IMR-90 (cell line): ENCODE data around the gene MAGI2. TPM values are rescaled to one million over a fixed set of nuclear protein-coding genes. Genes with fewer than 3 reads are reported as not detected.

Experiments used
- ATAC-seq: fragments of 200-7000 bp; cut with Tn5 transposase; 2 replicates; pipeline ENCODE4 v1.9.1; 2020; ENCODE audit warnings: low read depth, mild to moderate bottlenecking, moderate library complexity
- BruUV-seq: library from RNA; stranded (reverse); fragments of 400-500 nt; replicated peaks from 2 replicates; lab custom pipeline; 2021; lab: Mats Ljungman, UMichigan
- CTCF ChIA-PET: fragments of 300-600 bp; formaldehyde crosslinking; extraction: SDS; loops from one replicate; lab custom pipeline; 2021; ENCODE audit warnings: antibody characterized with exemption; lab: Yijun Ruan, JAX
- POLR2A ChIA-PET: fragments of 300-600 bp; sonication (Branson Sonifier 250); formaldehyde crosslinking; loops from one replicate; lab custom pipeline; 2022; ENCODE audit warnings: antibody characterized with exemption; ENCODE audit not compliant: unreplicated experiment; lab: Charles Lee
- DNase-seq: peaks from one replicate; pipeline ENCODE4 v3.0.0; 2013
- H2AFZ ChIP-seq: replicated peaks from 2 replicates; pipeline ENCODE3; 2013; ENCODE audit warnings: low read length, mild to moderate bottlenecking; ENCODE audit not compliant: poor library complexity
- H2AK5ac ChIP-seq: 2 replicates; pipeline ENCODE4 v1.6.1; 2013; ENCODE audit warnings: low read depth, low read length, inconsistent platforms
- H2AK9ac ChIP-seq: replicated peaks from 2 replicates; pipeline ENCODE3; 2013; ENCODE audit warnings: mild to moderate bottlenecking, low read depth, low read length, moderate library complexity; ENCODE audit not compliant: poor library complexity
- H2BK120ac ChIP-seq: 2 replicates; pipeline ENCODE4 v1.6.1; 2013; ENCODE audit warnings: low read depth, low read length, inconsistent platforms
- H2BK15ac ChIP-seq: 3 replicates; pipeline ENCODE4 v1.6.1; 2013; ENCODE audit warnings: low read depth, low read length, inconsistent platforms
- H2BK20ac ChIP-seq: 2 replicates; pipeline ENCODE4 v1.6.1; 2013; ENCODE audit warnings: low read depth, mild to moderate bottlenecking, inconsistent platforms, low read length, moderate library complexity
- H2BK5ac ChIP-seq: 2 replicates; pipeline ENCODE4 v1.6.1; 2013; ENCODE audit warnings: mild to moderate bottlenecking, low read depth, low read length, inconsistent platforms; ENCODE audit not compliant: poor library complexity, severe bottlenecking
- H3K14ac ChIP-seq: replicated peaks from 2 replicates; pipeline ENCODE4 v1.6.1; 2013; ENCODE audit warnings: low read depth, low read length, inconsistent platforms
- H3K18ac ChIP-seq: 2 replicates; pipeline ENCODE4 v1.6.1; 2013; ENCODE audit warnings: low read depth, low read length, control low read depth
- H3K23ac ChIP-seq: 2 replicates; pipeline ENCODE4 v1.6.1; 2013; ENCODE audit warnings: low read depth, low read length, inconsistent platforms
- H3K27ac ChIP-seq: 2 replicates; pipeline ENCODE4 v1.5.1; 2013; ENCODE audit warnings: mild to moderate bottlenecking, control low read depth, low read length; ENCODE audit not compliant: insufficient read depth
- H3K27me3 ChIP-seq: 2 replicates; pipeline ENCODE4 v1.6.1; 2013; ENCODE audit warnings: low read length; ENCODE audit not compliant: control insufficient read depth, insufficient read depth
- H3K36me3 ChIP-seq: 2 replicates; pipeline ENCODE4 v1.6.1; 2013; ENCODE audit warnings: low read length, mixed read lengths; ENCODE audit not compliant: control insufficient read depth, insufficient read depth
- H3K4ac ChIP-seq: 2 replicates; pipeline ENCODE4 v1.6.1; 2013; ENCODE audit warnings: low read depth, low read length, inconsistent platforms
- H3K4me1 ChIP-seq: 2 replicates; pipeline ENCODE4 v1.6.1; 2013; ENCODE audit warnings: low read length, mixed read lengths; ENCODE audit not compliant: control insufficient read depth, insufficient read depth
- H3K4me2 ChIP-seq: 2 replicates; pipeline ENCODE4 v1.6.1; 2013; ENCODE audit warnings: low read depth, mild to moderate bottlenecking, control low read depth, low read length, moderate library complexity
- H3K4me3 ChIP-seq: 2 replicates; pipeline ENCODE4 v1.5.1; 2013; ENCODE audit warnings: low read depth, mild to moderate bottlenecking, control low read depth, low read length, moderate library complexity; ENCODE audit not compliant: insufficient read depth
- H3K56ac ChIP-seq: 2 replicates; pipeline ENCODE4 v1.6.1; 2013; ENCODE audit warnings: low read length, inconsistent platforms; ENCODE audit not compliant: insufficient read depth; ENCODE audit errors: extremely low read depth
- H3K79me1 ChIP-seq, 2 experiments: 2 replicates each; pipeline ENCODE4 v1.6.1; 2013; ENCODE audit warnings: low read length in 2 of 2, inconsistent platforms in 1 of 2, low read depth in 1 of 2
- H3K9ac ChIP-seq: 2 replicates; pipeline ENCODE4 v1.6.1; 2013; ENCODE audit warnings: low read depth, low read length, control low read depth
- H3K9me1 ChIP-seq: 2 replicates; pipeline ENCODE4 v1.6.1; 2013; ENCODE audit warnings: low read length, inconsistent platforms; ENCODE audit not compliant: insufficient read depth
- H3K9me3 ChIP-seq: 2 replicates; pipeline ENCODE4 v1.6.1; 2013; ENCODE audit warnings: low read length; ENCODE audit not compliant: control insufficient read depth, insufficient read depth
- H4K20me1 ChIP-seq: 2 replicates; pipeline ENCODE4 v1.6.1; 2013; ENCODE audit warnings: low read length, inconsistent platforms; ENCODE audit not compliant: insufficient read depth
- H4K5ac ChIP-seq: 2 replicates; pipeline ENCODE4 v1.6.1; 2013; ENCODE audit warnings: mild to moderate bottlenecking, low read depth, low read length, control low read depth
- H4K8ac ChIP-seq, 2 experiments: 2 replicates each; pipeline ENCODE4 v1.6.1; 2013; ENCODE audit warnings: low read depth in 2 of 2, low read length in 2 of 2, control low read depth in 1 of 2, inconsistent platforms in 1 of 2
- H4K91ac ChIP-seq: 2 replicates; pipeline ENCODE4 v1.6.1; 2013; ENCODE audit warnings: low read depth, low read length, inconsistent platforms; ENCODE audit not compliant: insufficient read depth
- CHD1 ChIP-seq: IDR thresholded peaks from 2 replicates; pipeline ENCODE4 v1.6.1; 2012; ENCODE audit warnings: low read depth, low read length, improper control_type of control experiment
- FOS ChIP-seq: fragments of 150-350 bp; IDR thresholded peaks from 2 replicates; pipeline ENCODE4 v1.6.1; 2016; ENCODE audit warnings: low read depth, low read length
- MAFK ChIP-seq: IDR thresholded peaks from 2 replicates; pipeline ENCODE4 v1.6.1; 2012; ENCODE audit warnings: low read depth, low read length, improper control_type of control experiment
- MAZ ChIP-seq: IDR thresholded peaks from 2 replicates; pipeline ENCODE4 v1.6.1; 2012; ENCODE audit warnings: low read depth, mild to moderate bottlenecking, low read length, improper control_type of control experiment, moderate library complexity, borderline replicate concordance
- MXI1 ChIP-seq: IDR thresholded peaks from 2 replicates; pipeline ENCODE4 v1.6.1; 2012; ENCODE audit warnings: low read depth, mild to moderate bottlenecking, low read length, moderate library complexity, borderline replicate concordance
- NFE2L2 ChIP-seq: fragments of 150-350 bp; IDR thresholded peaks from 2 replicates; pipeline ENCODE4 v1.6.1; 2016; ENCODE audit warnings: low read depth, mild to moderate bottlenecking, low read length
- RAD21 ChIP-seq: IDR thresholded peaks from 2 replicates; pipeline ENCODE4 v1.6.1; 2012; ENCODE audit warnings: low read length, improper control_type of control experiment
- RFX5 ChIP-seq: IDR thresholded peaks from 2 replicates; pipeline ENCODE4 v1.8.0; 2012; ENCODE audit warnings: low read depth, mild to moderate bottlenecking, low read length, moderate library complexity
- dilution Hi-C: fragments of 300-500 bp; cut with HindIII; formaldehyde crosslinking; loops from one replicate; pipeline ENCODE4 v1.14.3; 2018; ENCODE audit warnings: low sequenced_read_pairs; ENCODE audit not compliant: unreplicated experiment
- in situ Hi-C: fragments of 300-500 bp; cut with MboI; formaldehyde crosslinking; loops from 3 replicates; pipeline ENCODE4 v1.14.3; 2019; ENCODE audit warnings: low sequenced_read_pairs, inconsistent platforms, mixed read lengths
- intact Hi-C: fragments of 100-400 bp; cut with micrococcal nuclease; formaldehyde crosslinking; loops from 2 replicates; pipeline ENCODE4 v1.10.0; 2022
- polyA plus RNA-seq, 3 experiments: library from polyadenylated mRNA; depleted of rRNA; stranded (reverse); fragments of >200 nt; gene quantifications; 2 replicates each; pipeline ENCODE4 v1.2.3, GENCODE V29; 2012; ENCODE audit warnings: low replicate concordance in 1 of 3
- total RNA-seq: library from RNA; depleted of rRNA; stranded (reverse); fragments of >200 nt; gene quantifications from 2 replicates; pipeline ENCODE4 v1.2.3, GENCODE V29; 2012
- TF ChIP-seq, protein P1 (sequence below): fragments of 150-350 bp; IDR thresholded peaks from 2 replicates; pipeline ENCODE4 v1.6.1; 2017; ENCODE audit warnings: mild to moderate bottlenecking, antibody characterized with exemption, low read length, low read depth
- TF ChIP-seq, protein P2 (sequence below): fragments of 150-350 bp; IDR thresholded peaks from 2 replicates; pipeline ENCODE4 v1.6.1; 2016; ENCODE audit warnings: low read depth, mild to moderate bottlenecking, low read length, moderate library complexity, borderline replicate concordance

The MAGI2 gene
- total and polyA plus RNA-seq, 2 of the 4 experiments (the other 2 are of a cell fraction), result 2.5 to 17.9 TPM

DNA sequence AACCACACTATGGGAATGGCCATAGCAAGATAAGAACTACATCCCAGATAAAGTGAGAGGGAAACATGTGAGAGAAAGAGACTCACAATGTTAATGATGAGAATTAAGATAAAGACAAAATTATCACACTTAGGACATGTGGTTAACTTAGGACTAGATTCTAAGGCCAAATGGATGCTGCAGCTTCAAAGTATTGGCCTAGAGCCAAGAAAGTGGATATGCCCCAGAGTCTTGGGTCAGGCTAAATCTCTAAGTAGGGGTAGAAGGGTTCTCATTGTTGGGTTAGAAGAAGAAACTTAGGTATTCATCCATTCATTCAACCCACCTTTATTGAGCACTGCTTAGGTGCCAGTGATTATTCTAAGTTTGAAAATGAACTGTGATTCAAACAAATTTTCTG, 836.9 kb downstream of the MAGI2 start:
- no peaks in the 10 kb centered on the region for H3K79me1 ChIP-seq
- no TSS peak for BruUV-seq
- H3K4ac ChIP-seq, result no peak overlapping the region

More for the DNA sequence above, 836.9 kb downstream of the MAGI2 start:
- ChIA-PET CTCF (interaction anchor here (0.6 kb wide), 1 partner anchor 10 kb away, joined by 3 read pairs; no protein-coding TSS in a partner anchor), POLR2A (no interaction called here)
- Histone ChIP-seq H3K27ac (no peak overlapping the region), H2BK120ac (no peak overlapping the region), H3K9me3 (no peaks in the 10 kb centered on the region), H2AK9ac (no peak overlapping the region), H3K23ac (no peak overlapping the region), H2BK15ac (no peak overlapping the region), H2AK5ac (no peak overlapping the region), H3K27me3 (no peaks in the 10 kb centered on the region), H4K20me1 (no peaks in the 10 kb centered on the region), H4K91ac (no peak overlapping the region), H3K36me3 (no peaks in the 10 kb centered on the region), H2BK20ac (no peak overlapping the region), H3K56ac (no peak overlapping the region), H3K9me1 (no peaks in the 10 kb centered on the region; the same call in 1 of the 2 replicates), H3K14ac (no peak overlapping the region), H3K4me1 (no peaks in the 10 kb centered on the region), H3K4me2 (no peak overlapping the region), H3K18ac (no peak overlapping the region), H2BK5ac (no peak overlapping the region), H2AFZ (no peak overlapping the region), H3K9ac (no peak overlapping the region), H4K5ac (no peak overlapping the region), H4K8ac (no peak overlapping the region), H3K4me3 (no peak overlapping the region)
- intact Hi-C loops, result no loop called here
- no peak for DNase-seq
- TF ChIP-seq, protein P1, sequence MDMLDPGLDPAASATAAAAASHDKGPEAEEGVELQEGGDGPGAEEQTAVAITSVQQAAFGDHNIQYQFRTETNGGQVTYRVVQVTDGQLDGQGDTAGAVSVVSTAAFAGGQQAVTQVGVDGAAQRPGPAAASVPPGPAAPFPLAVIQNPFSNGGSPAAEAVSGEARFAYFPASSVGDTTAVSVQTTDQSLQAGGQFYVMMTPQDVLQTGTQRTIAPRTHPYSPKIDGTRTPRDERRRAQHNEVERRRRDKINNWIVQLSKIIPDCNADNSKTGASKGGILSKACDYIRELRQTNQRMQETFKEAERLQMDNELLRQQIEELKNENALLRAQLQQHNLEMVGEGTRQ, result no peak
- no peak for TF ChIP-seq NFE2L2
- TF ChIP-seq, protein P2, sequence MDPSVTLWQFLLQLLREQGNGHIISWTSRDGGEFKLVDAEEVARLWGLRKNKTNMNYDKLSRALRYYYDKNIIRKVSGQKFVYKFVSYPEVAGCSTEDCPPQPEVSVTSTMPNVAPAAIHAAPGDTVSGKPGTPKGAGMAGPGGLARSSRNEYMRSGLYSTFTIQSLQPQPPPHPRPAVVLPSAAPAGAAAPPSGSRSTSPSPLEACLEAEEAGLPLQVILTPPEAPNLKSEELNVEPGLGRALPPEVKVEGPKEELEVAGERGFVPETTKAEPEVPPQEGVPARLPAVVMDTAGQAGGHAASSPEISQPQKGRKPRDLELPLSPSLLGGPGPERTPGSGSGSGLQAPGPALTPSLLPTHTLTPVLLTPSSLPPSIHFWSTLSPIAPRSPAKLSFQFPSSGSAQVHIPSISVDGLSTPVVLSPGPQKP, result no peak
- TF ChIP-seq RFX5, result no peak
- no peak for TF ChIP-seq MXI1
- no peak for TF ChIP-seq MAFK
- no peak for TF ChIP-seq CHD1
- no peak for TF ChIP-seq RAD21
- TF ChIP-seq MAZ, result no peak
- TF ChIP-seq FOS, result no peak
- ATAC-seq, result no peak
- in situ Hi-C loops, result no loop called here
- dilution Hi-C loops, result no loop called here
